ENCODE measurements around the gene CNTN4.

Gene CNTN4

GRCh38 chr3:2706144-2706835, 607.6 kb downstream of the CNTN4 start:
- Histone ChIP-seq H3K4me1 (ENCODE audit: control insufficient read depth in 1 of 2, insufficient read depth in 2 of 2, low read length in 2 of 2) (no peaks in the 10 kb centered on the region), H3K36me3 (ENCODE audit: control insufficient read depth in 1 of 2, insufficient read depth in 2 of 2, low read length in 2 of 2) (no peaks in the 10 kb centered on the region), H3K4me3 (ENCODE audit: low read depth in 1 of 2, low read length in 2 of 2) (no peak overlapping the region), H3K27me3 (ENCODE audit: low read depth, low read length) (no peaks in the 10 kb centered on the region), H3K9me3 (ENCODE audit: control insufficient read depth in 1 of 2, low read length in 2 of 2) (no peaks in the 10 kb centered on the region), H3K27ac (ENCODE audit: low read length) (no peak overlapping the region)

DNA sequence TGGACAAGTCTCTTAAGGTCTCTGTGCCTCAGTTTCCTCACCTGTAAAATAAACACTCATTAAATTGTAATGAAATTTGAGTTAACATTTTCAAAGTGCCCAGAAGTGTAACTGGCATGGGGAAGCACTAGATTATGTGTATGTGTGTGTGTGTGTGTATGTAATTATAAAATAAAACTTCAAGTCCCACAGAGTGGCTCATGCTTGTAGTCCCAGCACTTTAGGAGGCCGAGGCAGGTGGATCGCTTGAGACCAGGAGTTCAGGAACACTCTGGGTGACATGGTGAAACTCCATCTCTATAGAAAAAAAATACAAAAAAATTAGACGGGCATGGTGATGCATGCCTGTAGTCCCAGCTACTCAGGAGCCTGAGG, 608.2 kb downstream of the CNTN4 start:
- no peak overlapping the region for H3K4me3 ChIP-seq (ENCODE audit: low read depth in 1 of 2, low read length in 2 of 2)
- no peaks in the 10 kb centered on the region for H3K4me1 ChIP-seq (ENCODE audit: control insufficient read depth in 1 of 2, insufficient read depth in 2 of 2, low read length in 2 of 2)
- H3K27ac ChIP-seq (ENCODE audit: low read length), result no peak overlapping the region
- no peaks in the 10 kb centered on the region for H3K27me3 ChIP-seq (ENCODE audit: low read depth, low read length)
- no peaks in the 10 kb centered on the region for H3K9me3 ChIP-seq (ENCODE audit: control insufficient read depth in 1 of 2, low read length in 2 of 2)
- H3K36me3 ChIP-seq (ENCODE audit: control insufficient read depth in 1 of 2, insufficient read depth in 2 of 2, low read length in 2 of 2), result no peaks in the 10 kb centered on the region

- Histone ChIP-seq H3K27me3 (ENCODE audit: low read depth, low read length) (no peaks in the 10 kb centered on the region), H3K4me3 (ENCODE audit: low read depth in 1 of 2, low read length in 2 of 2) (no peak overlapping the region), H3K4me1 (ENCODE audit: control insufficient read depth in 1 of 2, insufficient read depth in 2 of 2, low read length in 2 of 2) (no peaks in the 10 kb centered on the region), H3K36me3 (ENCODE audit: control insufficient read depth in 1 of 2, insufficient read depth in 2 of 2, low read length in 2 of 2) (no peaks in the 10 kb centered on the region), H3K27ac (ENCODE audit: low read length) (no peak overlapping the region), H3K9me3 (ENCODE audit: control insufficient read depth in 1 of 2, low read length in 2 of 2) (no peaks in the 10 kb centered on the region)
Measured at GRCh38 chr3:2711081-2711480, 612.4 kb downstream of the CNTN4 start.

DNA sequence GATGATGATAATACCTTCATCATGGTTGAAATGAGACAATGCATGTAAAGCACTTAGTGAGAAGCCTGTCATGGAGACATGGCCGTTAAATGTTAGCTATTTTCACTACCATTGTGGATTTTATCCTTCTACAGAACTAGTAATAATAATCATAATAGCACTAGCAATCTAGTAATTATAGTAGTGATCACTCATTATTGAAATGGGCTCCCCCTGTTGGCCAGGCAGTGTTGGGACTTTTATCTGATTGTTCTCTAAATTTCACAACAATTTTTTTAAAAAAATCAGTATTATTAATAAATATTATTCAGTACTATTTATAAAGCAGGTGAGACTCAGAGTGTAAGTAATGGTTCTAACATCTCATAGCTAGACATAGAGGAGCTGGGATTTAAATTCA, 615.3 kb downstream of the CNTN4 start:
- no peak overlapping the region for H3K27ac ChIP-seq (ENCODE audit: low read length)
- no peaks in the 10 kb centered on the region for H3K27me3 ChIP-seq (ENCODE audit: low read depth, low read length)
- no peaks in the 10 kb centered on the region for H3K4me1 ChIP-seq (ENCODE audit: control insufficient read depth in 1 of 2, insufficient read depth in 2 of 2, low read length in 2 of 2)
- no peak overlapping the region for H3K4me3 ChIP-seq (ENCODE audit: low read depth in 1 of 2, low read length in 2 of 2)
- H3K36me3 ChIP-seq (ENCODE audit: control insufficient read depth in 1 of 2, insufficient read depth in 2 of 2, low read length in 2 of 2), result no peaks in the 10 kb centered on the region
- H3K9me3 ChIP-seq (ENCODE audit: control insufficient read depth in 1 of 2, low read length in 2 of 2), result no peaks in the 10 kb centered on the region

GRCh38 chr3:2714834-2715233, 616.2 kb downstream of the CNTN4 start:
- no peaks in the 10 kb centered on the region for H3K36me3 ChIP-seq (ENCODE audit: control insufficient read depth in 1 of 2, insufficient read depth in 2 of 2, low read length in 2 of 2)
- no peak overlapping the region for H3K27ac ChIP-seq (ENCODE audit: low read length)
- H3K4me3 ChIP-seq (ENCODE audit: low read depth in 1 of 2, low read length in 2 of 2), result no peak overlapping the region
- H3K4me1 ChIP-seq (ENCODE audit: control insufficient read depth in 1 of 2, insufficient read depth in 2 of 2, low read length in 2 of 2), result no peaks in the 10 kb centered on the region
- H3K9me3 ChIP-seq (ENCODE audit: control insufficient read depth in 1 of 2, low read length in 2 of 2), result no peaks in the 10 kb centered on the region
- no peaks in the 10 kb centered on the region for H3K27me3 ChIP-seq (ENCODE audit: low read depth, low read length)

DNA sequence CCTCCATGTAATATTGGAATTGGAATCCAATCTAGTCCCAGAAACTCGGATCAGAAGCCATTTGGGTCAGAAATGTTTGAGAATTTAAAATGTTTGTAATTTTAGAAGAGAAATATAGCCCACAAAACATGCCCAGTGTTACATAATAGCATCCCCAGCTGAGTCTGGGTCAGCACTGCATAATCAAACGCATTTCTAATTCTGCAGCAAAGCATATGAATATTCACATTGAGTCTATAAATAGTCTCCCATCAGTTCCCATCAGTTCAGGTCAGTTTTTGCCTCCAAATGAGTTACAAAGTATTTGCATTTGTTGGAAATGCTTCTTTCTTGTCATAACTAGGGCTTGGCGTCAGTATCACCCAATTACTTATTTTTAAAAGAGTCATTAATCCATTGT, 628.4 kb downstream of the CNTN4 start:
- no peaks in the 10 kb centered on the region for H3K36me3 ChIP-seq (ENCODE audit: control insufficient read depth in 1 of 2, insufficient read depth in 2 of 2, low read length in 2 of 2)
- no peaks in the 10 kb centered on the region for H3K4me1 ChIP-seq (ENCODE audit: control insufficient read depth in 1 of 2, insufficient read depth in 2 of 2, low read length in 2 of 2)
- H3K9me3 ChIP-seq (ENCODE audit: control insufficient read depth in 1 of 2, low read length in 2 of 2), result no peaks in the 10 kb centered on the region
- H3K4me3 ChIP-seq (ENCODE audit: low read depth in 1 of 2, low read length in 2 of 2), result no peak overlapping the region
- H3K27me3 ChIP-seq (ENCODE audit: low read depth, low read length), result no peaks in the 10 kb centered on the region
- no peak overlapping the region for H3K27ac ChIP-seq (ENCODE audit: low read length)

DNA sequence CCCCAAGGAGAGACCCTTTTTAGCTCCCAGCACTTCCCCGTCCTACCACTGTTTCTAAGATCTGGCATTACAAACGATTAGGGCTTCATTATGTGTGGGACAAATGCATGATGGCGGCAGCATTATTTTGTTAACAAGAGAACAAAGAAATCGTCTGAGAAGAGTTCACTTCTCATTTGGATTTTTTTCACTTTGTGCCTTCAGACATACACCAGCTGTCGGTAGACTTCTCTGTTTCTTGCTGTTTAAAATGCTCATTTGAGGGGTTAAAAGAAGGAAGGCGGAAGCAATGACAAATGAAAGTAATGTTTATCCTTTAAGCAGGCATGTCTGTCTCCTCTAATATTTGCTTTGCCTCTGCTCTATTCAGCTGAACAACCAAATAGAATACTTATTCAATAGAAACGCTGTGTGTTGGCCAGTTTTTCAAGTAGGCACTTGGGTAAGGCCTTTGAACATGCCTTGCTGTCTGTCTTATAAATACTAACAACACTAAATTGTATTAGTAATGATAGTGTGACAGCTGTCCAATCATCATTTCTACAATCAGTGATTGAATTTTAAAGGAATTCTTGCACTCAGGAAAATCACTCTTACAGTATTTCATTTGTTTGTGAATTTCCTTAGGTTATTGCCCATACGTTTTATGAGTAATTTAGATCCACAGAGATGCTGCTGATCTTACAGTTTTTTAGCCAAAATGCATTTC, 629.1 kb downstream of the CNTN4 start:
- Histone ChIP-seq H3K4me1 (ENCODE audit: control insufficient read depth in 1 of 2, insufficient read depth in 2 of 2, low read length in 2 of 2) (no peaks in the 10 kb centered on the region), H3K27ac (ENCODE audit: low read length) (no peak overlapping the region), H3K9me3 (ENCODE audit: control insufficient read depth in 1 of 2, low read length in 2 of 2) (no peaks in the 10 kb centered on the region), H3K27me3 (ENCODE audit: low read depth, low read length) (no peaks in the 10 kb centered on the region), H3K36me3 (ENCODE audit: control insufficient read depth in 1 of 2, insufficient read depth in 2 of 2, low read length in 2 of 2) (no peaks in the 10 kb centered on the region), H3K4me3 (ENCODE audit: low read depth in 1 of 2, low read length in 2 of 2) (no peak overlapping the region)

- Histone ChIP-seq H3K9me3 (ENCODE audit: control insufficient read depth in 1 of 2, low read length in 2 of 2) (no peaks in the 10 kb centered on the region), H3K4me1 (ENCODE audit: control insufficient read depth in 1 of 2, insufficient read depth in 2 of 2, low read length in 2 of 2) (no peaks in the 10 kb centered on the region), H3K27me3 (ENCODE audit: low read depth, low read length) (no peaks in the 10 kb centered on the region), H3K27ac (ENCODE audit: low read length) (no peak overlapping the region), H3K4me3 (ENCODE audit: low read depth in 1 of 2, low read length in 2 of 2) (no peak overlapping the region), H3K36me3 (ENCODE audit: control insufficient read depth in 1 of 2, insufficient read depth in 2 of 2, low read length in 2 of 2) (no peaks in the 10 kb centered on the region)
Measured at GRCh38 chr3:2731843-2732242, 633.2 kb downstream of the CNTN4 start.

- H3K4me1 ChIP-seq (ENCODE audit: control insufficient read depth in 1 of 2, insufficient read depth in 2 of 2, low read length in 2 of 2), result no peaks in the 10 kb centered on the region
- no peak overlapping the region for H3K4me3 ChIP-seq (ENCODE audit: low read depth in 1 of 2, low read length in 2 of 2)
- no peaks in the 10 kb centered on the region for H3K27me3 ChIP-seq (ENCODE audit: low read depth, low read length)
- no peak overlapping the region for H3K27ac ChIP-seq (ENCODE audit: low read length)
- H3K36me3 ChIP-seq (ENCODE audit: control insufficient read depth in 1 of 2, insufficient read depth in 2 of 2, low read length in 2 of 2), result no peaks in the 10 kb centered on the region
- H3K9me3 ChIP-seq (ENCODE audit: control insufficient read depth in 1 of 2, low read length in 2 of 2), result no peaks in the 10 kb centered on the region
Measured at GRCh38 chr3:2735392-2735894, 636.8 kb downstream of the CNTN4 start.

- Histone ChIP-seq H3K4me1 (ENCODE audit: control insufficient read depth in 1 of 2, insufficient read depth in 2 of 2, low read length in 2 of 2) (no peaks in the 10 kb centered on the region), H3K27ac (ENCODE audit: low read length) (no peak overlapping the region), H3K9me3 (ENCODE audit: control insufficient read depth in 1 of 2, low read length in 2 of 2) (no peaks in the 10 kb centered on the region), H3K4me3 (ENCODE audit: low read depth in 1 of 2, low read length in 2 of 2) (no peak overlapping the region), H3K36me3 (ENCODE audit: control insufficient read depth in 1 of 2, insufficient read depth in 2 of 2, low read length in 2 of 2) (no peaks in the 10 kb centered on the region), H3K27me3 (ENCODE audit: low read depth, low read length) (no peaks in the 10 kb centered on the region)
Measured at GRCh38 chr3:2741516-2741915, 642.9 kb downstream of the CNTN4 start.

GRCh38 chr3:2765002-2765579, 666.4 kb downstream of the CNTN4 start:
- no peaks in the 10 kb centered on the region for H3K4me1 ChIP-seq (ENCODE audit: control insufficient read depth in 1 of 2, insufficient read depth in 2 of 2, low read length in 2 of 2)
- no peaks in the 10 kb centered on the region for H3K36me3 ChIP-seq (ENCODE audit: control insufficient read depth in 1 of 2, insufficient read depth in 2 of 2, low read length in 2 of 2)
- no peak overlapping the region for H3K27ac ChIP-seq (ENCODE audit: low read length)
- no peaks in the 10 kb centered on the region for H3K9me3 ChIP-seq (ENCODE audit: control insufficient read depth in 1 of 2, low read length in 2 of 2)
- no peak overlapping the region for H3K4me3 ChIP-seq (ENCODE audit: low read depth in 1 of 2, low read length in 2 of 2)
- H3K27me3 ChIP-seq (ENCODE audit: low read depth, low read length), result no peaks in the 10 kb centered on the region
